GM19395 (cell line): ENCODE data around the gene PCMT1.
"Not testable (repeated sequence)": the region's sequence is repeated elsewhere in the genome, so short reads cannot be mapped to it uniquely, and the experiment has no call there.

Experiments used
- ATAC-seq: cut with Tn5 transposase; IDR thresholded peaks from one replicate; pipeline ENCODE4 v1.9.1; 2021; ENCODE audit warnings: mild to moderate bottlenecking, moderate library complexity; ENCODE audit not compliant: unreplicated experiment

Gene PCMT1

GRCh38 chr6:149749594-149750135 lies at the start of gene PCMT1:
PCMT1 (plus strand) TSS chr6:149749741; CDS start chr6:149749902, 161 bp downstream.
- peak; percentile 82 for ATAC-seq

GRCh38 chr6:149701714-149702113 lies 47.8 kb upstream of the PCMT1 start:
- ATAC-seq, result no peak

- no peak for ATAC-seq
Observed at GRCh38 chr6:149711711-149712110, 37.8 kb upstream of the PCMT1 start.

GRCh38 chr6:149714442-149714841 lies 35.1 kb upstream of the PCMT1 start:
- ATAC-seq, result no peak

- no peak for ATAC-seq
Observed at GRCh38 chr6:149716181-149716963, 33.2 kb upstream of the PCMT1 start.

- no peak for ATAC-seq
Observed at GRCh38 chr6:149717255-149717587, 32.3 kb upstream of the PCMT1 start.

- peak; percentile 87 for ATAC-seq
Observed at GRCh38 chr6:149717588-149718458, 31.7 kb upstream of the PCMT1 start, which contains the start of gene LATS1. LATS1 (minus strand) TSS chr6:149718101; CDS start chr6:149702126, 15,975 bp downstream.

- no peak for ATAC-seq
Observed at GRCh38 chr6:149719531-149719930, 30.0 kb upstream of the PCMT1 start.

GRCh38 chr6:149723262-149723661 lies 26.3 kb upstream of the PCMT1 start:
- no peak for ATAC-seq

- ATAC-seq, result peak; percentile 60
Observed at GRCh38 chr6:149723771-149724417, 25.6 kb upstream of the PCMT1 start.

- no peak for ATAC-seq
Observed at GRCh38 chr6:149725785-149726184, 23.8 kb upstream of the PCMT1 start.

- ATAC-seq, result no peak
Observed at GRCh38 chr6:149727793-149728498, 21.6 kb upstream of the PCMT1 start.

GRCh38 chr6:149728499-149729234 lies 20.9 kb upstream of the PCMT1 start:
- ATAC-seq, result no peak

GRCh38 chr6:149729824-149730223 lies 19.7 kb upstream of the PCMT1 start:
- ATAC-seq, result no peak

GRCh38 chr6:149733089-149733720 lies 16.3 kb upstream of the PCMT1 start:
- no peak for ATAC-seq

- no peak for ATAC-seq
Observed at GRCh38 chr6:149734915-149735314, 14.6 kb upstream of the PCMT1 start.

- not testable (repeated sequence) for ATAC-seq
Observed at GRCh38 chr6:149745252-149745651, 4.3 kb upstream of the PCMT1 start.

GRCh38 chr6:149746147-149746946 lies 3.2 kb upstream of the PCMT1 start, which contains the start of gene NUP43:
NUP43 (minus strand) TSS chr6:149746529; CDS start chr6:149746495, 34 bp downstream.
- peak; percentile 63 for ATAC-seq
